ENCODE measurements around the gene RBM20.

- no peak for TF ChIP-seq ZNF274 (IDR thresholded peaks at IDR 0.05; ENCODE audit: low read depth, low read length)
- TF ChIP-seq SUZ12 (IDR thresholded peaks at IDR 0.05; ENCODE audit: extremely low read depth, insufficient read depth, insufficient read length): no peak
- TF ChIP-seq YY1 (IDR thresholded peaks at IDR 0.05; ENCODE audit: insufficient read depth, insufficient read length): no peak
These were observed 133.5 kb downstream of the RBM20 start for GRCh38 chr10:110777661-110778060.

Data from NT2/D1 (cell line).